ENCODE results near the gene NIPAL4. TPM values are rescaled to one million over a fixed set of nuclear protein-coding genes. Genes with fewer than 3 reads are reported as not detected.
"Not testable (repeated sequence)": the region's sequence is repeated elsewhere in the genome, so short reads cannot be mapped to it uniquely, and the experiment has no call there.

Gene NIPAL4
- not detected for polyA plus RNA-seq (2012; ENCODE audit: insufficient read depth, insufficient read length, low read depth)

DNA sequence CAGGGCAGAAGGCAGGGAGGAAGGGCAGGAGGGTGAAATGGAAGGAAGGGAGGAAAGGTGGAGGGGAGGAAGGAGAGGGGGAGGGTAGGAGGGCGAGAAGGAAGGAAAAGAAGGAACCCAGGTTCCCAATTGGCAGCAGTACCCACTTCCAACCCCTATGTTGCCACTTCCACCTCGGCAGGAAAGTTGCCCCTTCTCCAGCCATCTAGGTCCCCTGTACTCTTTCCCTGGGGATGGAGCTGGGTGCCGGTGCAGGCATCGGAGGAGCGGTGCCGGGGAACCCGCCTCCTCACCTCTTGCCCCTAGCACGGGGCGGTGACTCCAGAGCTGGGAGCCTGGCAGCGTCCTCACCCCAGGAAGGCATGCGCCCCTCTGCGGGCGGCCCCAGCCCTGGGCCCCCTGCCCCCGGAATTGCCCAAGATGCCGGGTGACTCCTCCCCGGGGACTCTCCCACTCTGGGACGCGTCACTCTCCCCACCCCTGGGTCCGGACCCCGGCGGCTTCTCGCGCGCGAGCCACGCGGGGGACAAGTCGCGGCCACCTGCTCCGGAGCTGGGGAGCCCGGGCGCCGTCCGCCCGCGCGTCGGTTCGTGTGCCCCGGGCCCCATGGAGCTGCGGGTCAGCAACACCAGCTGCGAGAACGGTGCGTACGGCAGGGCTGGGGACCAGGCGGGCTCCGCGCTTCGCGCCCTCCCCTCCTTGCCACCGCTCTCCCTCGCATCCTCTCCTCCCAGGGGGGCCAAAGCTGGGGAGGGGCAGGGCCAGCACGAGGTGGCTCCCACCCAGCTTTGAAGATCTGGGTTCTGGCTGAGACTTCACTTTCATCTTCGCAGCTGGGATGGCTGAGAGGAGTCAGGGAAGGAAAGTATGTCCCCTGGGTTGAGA lies at the start of gene NIPAL4:
Gene NIPAL4, plus strand, starts transcription at position 499 of the 885 bp plus-strand sequence. Its CDS starts 108 bp downstream, at position 607.
- H3K27me3 ChIP-seq: peaks cover 27% of the 10 kb centered on the region

DNA sequence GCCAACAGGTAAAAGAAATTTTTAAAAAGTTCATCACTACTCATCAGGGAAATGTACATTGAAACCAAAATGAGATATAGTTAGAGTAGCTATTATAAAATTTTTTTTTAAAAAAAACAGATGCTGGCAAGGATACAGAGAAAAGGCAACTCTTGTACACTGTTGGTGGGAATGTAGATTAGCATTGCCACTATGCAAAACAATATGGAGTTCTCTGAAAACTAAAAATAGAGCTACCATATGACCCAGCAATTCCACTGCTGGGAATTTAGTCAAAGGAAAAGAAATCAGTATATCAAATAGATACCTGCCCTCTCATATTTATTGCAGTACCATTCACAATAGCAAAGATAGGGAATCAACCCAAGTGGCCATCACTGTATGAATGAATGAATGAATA lies 44.2 kb upstream of the NIPAL4 start:
- no peak overlapping the region for H3K4me3 ChIP-seq (ENCODE audit: low read depth, low read length)
- no peaks in the 10 kb centered on the region for H3K9me3 ChIP-seq
- no peaks in the 10 kb centered on the region for H3K27me3 ChIP-seq
- no peaks in the 10 kb centered on the region for H3K4me1 ChIP-seq
- TF ChIP-seq, protein P1, sequence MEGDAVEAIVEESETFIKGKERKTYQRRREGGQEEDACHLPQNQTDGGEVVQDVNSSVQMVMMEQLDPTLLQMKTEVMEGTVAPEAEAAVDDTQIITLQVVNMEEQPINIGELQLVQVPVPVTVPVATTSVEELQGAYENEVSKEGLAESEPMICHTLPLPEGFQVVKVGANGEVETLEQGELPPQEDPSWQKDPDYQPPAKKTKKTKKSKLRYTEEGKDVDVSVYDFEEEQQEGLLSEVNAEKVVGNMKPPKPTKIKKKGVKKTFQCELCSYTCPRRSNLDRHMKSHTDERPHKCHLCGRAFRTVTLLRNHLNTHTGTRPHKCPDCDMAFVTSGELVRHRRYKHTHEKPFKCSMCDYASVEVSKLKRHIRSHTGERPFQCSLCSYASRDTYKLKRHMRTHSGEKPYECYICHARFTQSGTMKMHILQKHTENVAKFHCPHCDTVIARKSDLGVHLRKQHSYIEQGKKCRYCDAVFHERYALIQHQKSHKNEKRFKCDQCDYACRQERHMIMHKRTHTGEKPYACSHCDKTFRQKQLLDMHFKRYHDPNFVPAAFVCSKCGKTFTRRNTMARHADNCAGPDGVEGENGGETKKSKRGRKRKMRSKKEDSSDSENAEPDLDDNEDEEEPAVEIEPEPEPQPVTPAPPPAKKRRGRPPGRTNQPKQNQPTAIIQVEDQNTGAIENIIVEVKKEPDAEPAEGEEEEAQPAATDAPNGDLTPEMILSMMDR (IDR thresholded peaks at IDR 0.05; ENCODE audit: low read depth, low read length): no peak
- no peaks in the 10 kb centered on the region for H3K36me3 ChIP-seq
- no peak for DNase-seq

More for the DNA sequence above, at the start of gene NIPAL4:
- DNase-seq: peak; percentile 15
- H3K4me1 ChIP-seq: no peaks in the 10 kb centered on the region
- H3K36me3 ChIP-seq: no peaks in the 10 kb centered on the region
- H3K9me3 ChIP-seq: no peaks in the 10 kb centered on the region
- TF ChIP-seq, protein P1 (IDR thresholded peaks at IDR 0.05; ENCODE audit: low read depth, low read length): no peak
- H3K4me3 ChIP-seq (ENCODE audit: low read depth, low read length): peak within 1 kb of the TSS; percentile 32

DNA sequence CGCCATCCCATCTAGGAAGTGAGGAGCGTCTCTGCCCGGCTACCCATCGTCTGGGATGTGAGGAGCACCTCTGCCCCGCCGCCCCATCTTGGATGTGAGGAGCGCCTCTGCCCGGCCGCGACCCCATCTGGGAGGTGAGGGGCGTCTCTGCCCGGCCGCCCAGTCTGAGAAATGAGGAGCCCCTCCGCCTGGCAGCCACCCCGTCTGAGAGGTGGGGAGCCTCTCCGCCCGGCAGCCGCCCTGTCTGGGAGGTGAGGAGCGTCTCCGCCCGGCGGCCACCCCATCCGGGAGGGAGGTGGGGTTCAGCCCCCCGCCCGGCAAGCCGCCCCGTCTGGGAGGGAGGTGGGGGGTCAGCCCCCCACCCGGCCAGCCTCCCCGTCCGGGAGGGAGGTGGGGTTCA lies 40.5 kb upstream of the NIPAL4 start:
- H3K4me3 ChIP-seq (ENCODE audit: low read depth, low read length); H3K27me3 ChIP-seq; DNase-seq; H3K36me3 ChIP-seq; H3K9me3 ChIP-seq; H3K4me1 ChIP-seq: not testable (repeated sequence)

DNA sequence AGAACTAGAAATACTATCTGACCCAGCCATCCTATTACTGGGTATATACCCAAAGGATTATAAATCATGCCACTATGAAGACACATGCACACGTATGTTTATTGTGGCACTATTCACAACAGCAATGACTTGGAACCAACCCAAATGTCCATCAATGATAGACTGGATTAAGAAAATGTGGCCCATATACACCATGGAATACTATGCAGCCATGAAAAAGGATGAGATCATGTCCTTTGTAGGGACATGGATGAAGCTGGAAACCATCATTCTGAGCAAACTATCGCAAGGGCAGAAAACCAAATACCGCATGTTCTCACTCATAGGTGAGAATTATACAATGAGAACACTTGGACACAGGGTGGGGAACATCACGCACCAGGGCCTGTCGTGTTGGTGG lies 30.1 kb upstream of the NIPAL4 start:
- not testable (repeated sequence) for DNase-seq; H3K4me3 ChIP-seq (ENCODE audit: low read depth, low read length); H3K27me3 ChIP-seq; H3K9me3 ChIP-seq; H3K4me1 ChIP-seq; H3K36me3 ChIP-seq

DNA sequence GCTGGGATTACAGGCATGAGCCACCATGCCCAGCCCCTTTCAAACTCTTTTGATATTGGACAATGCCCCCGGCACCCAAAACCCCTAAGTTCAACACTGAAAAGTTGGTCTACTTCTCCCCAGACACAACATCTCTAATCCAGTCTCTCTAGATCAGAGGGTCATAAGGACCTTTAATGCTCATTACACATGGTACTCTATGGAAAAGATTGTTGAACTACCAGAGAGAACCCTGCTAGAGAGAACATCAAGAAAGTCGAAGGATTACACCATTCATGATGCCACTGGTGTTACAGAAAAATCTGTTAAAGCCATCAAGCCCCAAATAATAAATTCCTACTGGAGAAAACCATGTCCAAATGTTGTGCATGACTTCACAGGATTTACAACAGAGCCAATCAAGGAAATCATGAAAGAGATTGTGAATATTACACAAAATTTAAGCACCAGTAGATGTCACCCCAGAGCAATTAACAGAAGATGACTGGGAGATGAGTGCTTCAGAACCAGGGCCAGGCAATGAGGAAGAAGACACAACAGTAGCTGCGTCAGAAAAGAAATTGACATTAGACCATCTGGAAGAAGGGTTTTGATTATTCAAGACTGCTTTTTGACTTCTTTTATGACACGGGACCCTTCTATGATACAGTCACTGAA lies 28.3 kb upstream of the NIPAL4 start:
- Histone ChIP-seq H3K4me1 (no peaks in the 10 kb centered on the region), H3K36me3 (no peaks in the 10 kb centered on the region), H3K4me3 (ENCODE audit: low read depth, low read length) (no peak overlapping the region), H3K27me3 (no peaks in the 10 kb centered on the region), H3K9me3 (no peaks in the 10 kb centered on the region)
- peak; percentile 16 for DNase-seq
- TF ChIP-seq, protein P1 (IDR thresholded peaks at IDR 0.05; ENCODE audit: low read depth, low read length): peak; percentile 52

DNA sequence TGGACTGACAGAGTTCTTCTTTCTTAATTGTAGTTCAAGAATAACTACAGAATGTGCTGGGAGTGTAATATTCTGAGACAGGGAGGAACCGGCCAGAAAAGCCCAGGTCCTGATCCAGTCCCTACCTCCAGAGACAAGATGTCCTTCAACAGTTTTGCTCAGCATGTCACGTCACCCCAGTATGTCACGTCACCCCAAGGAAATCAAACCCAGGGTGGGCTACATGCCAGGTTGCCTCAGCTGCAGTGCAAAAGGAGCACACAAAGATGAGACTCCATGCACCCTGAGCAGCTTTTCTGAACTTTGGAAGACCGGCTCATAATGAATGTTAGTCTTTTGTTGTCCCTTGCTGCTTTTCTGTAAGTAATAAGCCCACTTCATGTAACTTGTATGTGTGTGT lies 25.9 kb upstream of the NIPAL4 start:
- Histone ChIP-seq H3K4me1 (no peaks in the 10 kb centered on the region), H3K36me3 (no peaks in the 10 kb centered on the region), H3K9me3 (no peaks in the 10 kb centered on the region), H3K4me3 (ENCODE audit: low read depth, low read length) (no peak overlapping the region), H3K27me3 (no peaks in the 10 kb centered on the region)
- TF ChIP-seq, protein P1 (IDR thresholded peaks at IDR 0.05; ENCODE audit: low read depth, low read length): no peak
- DNase-seq: no peak

DNA sequence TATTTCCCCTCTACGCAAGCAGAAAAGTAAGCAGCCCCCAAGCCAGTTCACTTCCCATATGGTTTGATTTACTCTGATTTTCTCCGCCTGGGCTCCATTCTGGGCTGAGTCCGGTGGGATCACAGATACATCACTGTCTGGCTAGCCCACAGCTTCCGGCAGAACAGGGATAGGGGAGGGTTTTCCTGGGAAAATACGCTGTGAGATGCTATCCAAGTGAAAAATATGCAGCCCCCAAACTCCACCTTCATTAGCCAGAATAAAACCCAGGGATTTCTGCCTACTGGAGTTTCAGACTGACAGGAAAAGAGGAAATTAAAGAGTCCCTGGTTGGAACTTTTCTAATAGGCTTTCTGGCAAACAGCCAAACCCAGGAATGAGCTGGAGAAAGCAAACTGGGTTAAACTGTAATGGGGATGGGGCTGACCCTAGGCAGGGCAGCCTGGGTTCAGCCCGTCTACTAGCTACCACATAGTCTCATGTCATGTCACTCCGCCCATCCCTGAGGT lies 16.9 kb upstream of the NIPAL4 start:
- Histone ChIP-seq H3K4me3 (ENCODE audit: low read depth, low read length) (peak overlapping the region; percentile 49), H3K4me1 (peaks cover 10% of the 10 kb centered on the region; the same call in 1 of the 2 replicates), H3K36me3 (no peaks in the 10 kb centered on the region), H3K27me3 (no peaks in the 10 kb centered on the region), H3K9me3 (no peaks in the 10 kb centered on the region)
- TF ChIP-seq, protein P1 (IDR thresholded peaks at IDR 0.05; ENCODE audit: low read depth, low read length): no peak
- DNase-seq: peak; percentile 66
